Occipital lobe (tissue), 2 donors: Measurements from ENCODE around the gene ULK4. TPM values are rescaled to one million over a fixed set of nuclear protein-coding genes. Genes with fewer than 3 reads are reported as not detected.
"Not testable (repeated sequence)": the region's sequence is repeated elsewhere in the genome, so short reads cannot be mapped to it uniquely, and the experiment has no call there.

Experiments used
- DNase-seq: peaks from one replicate; lab custom pipeline; 2025; lab: John Stamatoyannopoulos, UW
- total RNA-seq: library from RNA; depleted of rRNA; stranded (reverse); fragments of >200 nt; gene quantifications from one replicate; pipeline ENCODE4 v1.2.3, GENCODE V29; 2014

Gene ULK4
- total RNA-seq, 1 donor from 2014 or later = 21.1 TPM

GRCh38 chr3:41318520-41318919 is 643.4 kb downstream of the ULK4 start:
- no peak for DNase-seq

GRCh38 chr3:41317718-41318117 is 644.2 kb downstream of the ULK4 start:
- no peak for DNase-seq

- DNase-seq = no peak
Measured at GRCh38 chr3:41317298-41317697, 644.6 kb downstream of the ULK4 start.

- DNase-seq = no peak
Measured at GRCh38 chr3:41315126-41315525, 646.8 kb downstream of the ULK4 start.

GRCh38 chr3:41308119-41308518 is 653.8 kb downstream of the ULK4 start:
- DNase-seq = no peak

GRCh38 chr3:41307065-41307464 is 654.8 kb downstream of the ULK4 start:
- DNase-seq = no peak

GRCh38 chr3:41304593-41304992 is 657.3 kb downstream of the ULK4 start:
- DNase-seq = peak; percentile 46

- DNase-seq = no peak
Measured at GRCh38 chr3:41302295-41302694, 659.6 kb downstream of the ULK4 start.

GRCh38 chr3:41301548-41301947 is 660.4 kb downstream of the ULK4 start:
- DNase-seq = no peak

GRCh38 chr3:41299036-41299435 is 662.9 kb downstream of the ULK4 start:
- DNase-seq = no peak

GRCh38 chr3:41297750-41298149 is 664.2 kb downstream of the ULK4 start:
- DNase-seq = no peak

- no peak for DNase-seq
Measured at GRCh38 chr3:41296556-41296955, 665.3 kb downstream of the ULK4 start.

- no peak for DNase-seq
Measured at GRCh38 chr3:41295740-41296139, 666.2 kb downstream of the ULK4 start.

- DNase-seq = no peak
Measured at GRCh38 chr3:41293169-41293681, 668.7 kb downstream of the ULK4 start.

GRCh38 chr3:41290736-41291135 is 671.2 kb downstream of the ULK4 start:
- no peak for DNase-seq

GRCh38 chr3:41290306-41290705 is 671.6 kb downstream of the ULK4 start:
- DNase-seq = no peak

GRCh38 chr3:41288785-41289184 is 673.1 kb downstream of the ULK4 start:
- DNase-seq = no peak

- no peak for DNase-seq
Measured at GRCh38 chr3:41286305-41286704, 675.6 kb downstream of the ULK4 start.

- DNase-seq = not testable (repeated sequence)
Measured at GRCh38 chr3:41284934-41285333, 677.0 kb downstream of the ULK4 start.

- DNase-seq = no peak
Measured at GRCh38 chr3:41277790-41278465, 684.0 kb downstream of the ULK4 start.

- no peak for DNase-seq
Measured at GRCh38 chr3:41276191-41276590, 685.7 kb downstream of the ULK4 start.

- no peak for DNase-seq
Measured at GRCh38 chr3:41274944-41275668, 686.8 kb downstream of the ULK4 start.

- no peak for DNase-seq
Measured at GRCh38 chr3:41272667-41273066, 689.2 kb downstream of the ULK4 start.
